Thoracic aorta (tissue), 2 donors: ENCODE data around the gene CATSPER1. TPM values are rescaled to one million over a fixed set of nuclear protein-coding genes. Genes with fewer than 3 reads are reported as not detected.

Source experiments
- ATAC-seq: fragments of 150-250 bp; one replicate; pipeline ENCODE4 v1.8.0; 2017; ENCODE audit warnings: low read depth; ENCODE audit not compliant: insufficient number of reproducible peaks, low FRiP score
- DNase-seq: peaks from one replicate; pipeline ENCODE4 v3.0.0-alpha.2; 2020; ENCODE audit warnings: low spot score
- H3K27ac ChIP-seq, 2 donors: fragments of 200-600 bp; sonication (generic); 1 replicate in 1 of 2; 2 replicates in 1 of 2; pipeline ENCODE4 v1.5.1; 2016; ENCODE audit warnings: mild to moderate bottlenecking in 2 of 2, moderate library complexity in 2 of 2
- H3K27me3 ChIP-seq: fragments of 200-600 bp; sonication (generic); replicated peaks from 2 replicates; pipeline ENCODE4 v1.6.0; 2016; ENCODE audit warnings: mild to moderate bottlenecking; ENCODE audit not compliant: insufficient read depth
- H3K36me3 ChIP-seq: fragments of 200-600 bp; sonication (generic); one replicate; pipeline ENCODE4 v1.5.1; 2016
- H3K4me1 ChIP-seq, 2 donors: fragments of 200-600 bp; sonication (generic); 1 replicate in 1 of 2; 2 replicates in 1 of 2; pipeline versions ENCODE4 v1.5.1 to v1.6.0; 2016; ENCODE audit warnings: low read depth in 2 of 2, mild to moderate bottlenecking in 1 of 2; ENCODE audit not compliant: control insufficient read depth in 1 of 2
- H3K4me3 ChIP-seq: fragments of 200-600 bp; sonication (generic); 2 replicates; pipeline ENCODE4 v1.5.1; 2016; ENCODE audit warnings: mild to moderate bottlenecking
- H3K9me3 ChIP-seq: fragments of 200-600 bp; sonication (generic); 2 replicates; pipeline ENCODE4 v1.5.1; 2016
- total RNA-seq, 2 donors: library from RNA; depleted of rRNA; stranded (reverse); fragments of >200 nt; gene quantifications; one replicate each; pipeline versions ENCODE4 v1.1.0 to v1.2.3, GENCODE V29; 2016
- TF ChIP-seq, protein P1 (sequence below): fragments of 200-600 bp; sonication (generic); IDR thresholded peaks from one replicate; pipeline ENCODE4 v1.5.1; 2019; ENCODE audit warnings: antibody characterized with exemption

CATSPER1 gene
- total RNA-seq, 2 donors from 2014 or later: not detected

- DNase-seq (no peak), ATAC-seq (no peak)
- H3K4me3 ChIP-seq: no peak overlapping the region
- H3K9me3 ChIP-seq: no peaks in the 10 kb centered on the region
- H3K4me1 ChIP-seq: peaks cover 11 to 21% of the 10 kb centered on the region in 2 donors
- TF ChIP-seq, protein P1, sequence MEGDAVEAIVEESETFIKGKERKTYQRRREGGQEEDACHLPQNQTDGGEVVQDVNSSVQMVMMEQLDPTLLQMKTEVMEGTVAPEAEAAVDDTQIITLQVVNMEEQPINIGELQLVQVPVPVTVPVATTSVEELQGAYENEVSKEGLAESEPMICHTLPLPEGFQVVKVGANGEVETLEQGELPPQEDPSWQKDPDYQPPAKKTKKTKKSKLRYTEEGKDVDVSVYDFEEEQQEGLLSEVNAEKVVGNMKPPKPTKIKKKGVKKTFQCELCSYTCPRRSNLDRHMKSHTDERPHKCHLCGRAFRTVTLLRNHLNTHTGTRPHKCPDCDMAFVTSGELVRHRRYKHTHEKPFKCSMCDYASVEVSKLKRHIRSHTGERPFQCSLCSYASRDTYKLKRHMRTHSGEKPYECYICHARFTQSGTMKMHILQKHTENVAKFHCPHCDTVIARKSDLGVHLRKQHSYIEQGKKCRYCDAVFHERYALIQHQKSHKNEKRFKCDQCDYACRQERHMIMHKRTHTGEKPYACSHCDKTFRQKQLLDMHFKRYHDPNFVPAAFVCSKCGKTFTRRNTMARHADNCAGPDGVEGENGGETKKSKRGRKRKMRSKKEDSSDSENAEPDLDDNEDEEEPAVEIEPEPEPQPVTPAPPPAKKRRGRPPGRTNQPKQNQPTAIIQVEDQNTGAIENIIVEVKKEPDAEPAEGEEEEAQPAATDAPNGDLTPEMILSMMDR: no peak
- H3K27ac ChIP-seq: peak overlapping the region; percentile 8 to 26
- no peaks in the 10 kb centered on the region for H3K27me3 ChIP-seq
- no peaks in the 10 kb centered on the region for H3K36me3 ChIP-seq
Measured at GRCh38 chr11:66006891-66007176, 19.4 kb downstream of the CATSPER1 start.

- no peaks in the 10 kb centered on the region for H3K27me3 ChIP-seq
- H3K4me3 ChIP-seq: no peak overlapping the region
- TF ChIP-seq, protein P1: no peak
- H3K9me3 ChIP-seq: no peaks in the 10 kb centered on the region
- peaks cover 6 to 17% of the 10 kb centered on the region in 2 donors for H3K4me1 ChIP-seq
- no peak for ATAC-seq
- H3K27ac ChIP-seq: peak overlapping the region in 1 of 2 donors; percentile 26
- H3K36me3 ChIP-seq: no peaks in the 10 kb centered on the region
- no peak for DNase-seq
Measured at GRCh38 chr11:66006134-66006890, 20.0 kb downstream of the CATSPER1 start.

GRCh38 chr11:66004186-66004585 is 22.1 kb downstream of the CATSPER1 start:
- Histone ChIP-seq H3K27ac (peak overlapping the region in 1 of 2 donors; percentile 65), H3K27me3 (no peaks in the 10 kb centered on the region), H3K9me3 (no peaks in the 10 kb centered on the region), H3K4me1 (peaks cover 15 to 27% of the 10 kb centered on the region in 2 donors), H3K4me3 (no peak overlapping the region), H3K36me3 (peaks cover 11% of the 10 kb centered on the region)
- DNase-seq (no peak), ATAC-seq (no peak)
- TF ChIP-seq, protein P1: no peak

DNA sequence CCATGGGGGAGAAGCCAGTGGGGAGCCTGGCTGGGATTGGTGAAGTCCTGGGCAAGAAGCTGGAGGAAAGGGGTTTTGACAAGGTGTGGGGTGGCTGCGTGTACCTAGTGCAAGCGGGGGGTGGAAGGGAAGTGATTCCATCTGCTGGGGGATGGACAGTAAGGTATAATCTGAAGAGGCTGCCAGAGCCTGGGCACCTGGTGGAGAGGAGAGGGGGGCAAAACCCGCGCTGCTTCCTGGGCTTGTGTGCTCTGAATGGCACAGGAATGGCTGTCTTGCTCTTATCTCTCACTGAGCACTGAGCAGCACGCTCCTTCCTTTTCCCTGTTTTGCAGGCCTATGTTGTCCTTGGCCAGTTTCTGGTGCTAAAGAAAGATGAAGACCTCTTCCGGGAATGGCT is 23.0 kb downstream of the CATSPER1 start:
- DNase-seq: no peak
- Histone ChIP-seq H3K27me3 (no peaks in the 10 kb centered on the region), H3K4me3 (peak overlapping the region; percentile 85), H3K9me3 (no peaks in the 10 kb centered on the region), H3K27ac (peak overlapping the region; percentile 95 to 99), H3K4me1 (peaks cover 15 to 27% of the 10 kb centered on the region in 2 donors), H3K36me3 (peaks cover 20% of the 10 kb centered on the region)
- no peak for ATAC-seq
- TF ChIP-seq, protein P1: no peak

GRCh38 chr11:66002648-66003225 is 23.5 kb downstream of the CATSPER1 start:
- Histone ChIP-seq H3K27me3 (no peaks in the 10 kb centered on the region), H3K4me3 (peak overlapping the region; percentile 85), H3K27ac (peak overlapping the region; percentile 95 to 99), H3K4me1 (peaks cover 15 to 27% of the 10 kb centered on the region in 2 donors), H3K36me3 (peaks cover 26% of the 10 kb centered on the region), H3K9me3 (no peaks in the 10 kb centered on the region)
- peak; percentile 19 for ATAC-seq
- TF ChIP-seq, protein P1: peak; percentile 17
- no peak for DNase-seq
